K562 (cell line): Measurements from ENCODE around the gene CD9. TPM values are rescaled to one million over a fixed set of nuclear protein-coding genes. Genes with fewer than 3 reads are reported as not detected.

Experiments used
- ATAC-seq: fragments of 200-7000 bp; cut with Tn5 transposase; 3 replicates; pipeline ENCODE4 v1.9.1; 2020; ENCODE audit warnings: moderate library complexity
- BruUV-seq: library from RNA; stranded (reverse); fragments of 400-500 nt; replicated peaks from 2 replicates; lab custom pipeline; 2021; lab: Mats Ljungman, UMichigan
- CTCF ChIA-PET: fragments of 300-600 bp; formaldehyde crosslinking; extraction: SDS; loops from one replicate; lab custom pipeline; 2021; ENCODE audit warnings: low intra/inter-chr PET ratio; lab: Yijun Ruan, JAX
- POLR2A ChIA-PET: fragments of 300-600, 350-650 bp; sonication (Branson Sonifier 250); formaldehyde crosslinking; extraction: SDS; loops from one replicate; lab custom pipeline; 2021; ENCODE audit warnings: antibody characterized with exemption, inconsistent platforms; lab: Yijun Ruan, JAX
- DNase-seq, 4 experiments: peaks; one replicate each; pipeline versions ENCODE4 v3.0.0 to v3.0.0-alpha.2; 2011 to 2018; ENCODE audit warnings: low spot score in 3 of 4, mixed read lengths in 3 of 4; ENCODE audit errors: extremely low read depth in 1 of 4
- FAIRE-seq: peaks from 2 replicates; lab custom pipeline; 2011; peaks lifted over from hg19 to GRCh38; lab: Jason Lieb, UNC
- H2AFZ ChIP-seq: 2 replicates; pipeline ENCODE4 v1.6.0; 2011; ENCODE audit warnings: low read depth, low read length, control low read depth, inconsistent platforms
- H3K27ac ChIP-seq: fragments of 200-600 bp; 3 replicates; pipeline ENCODE4 v1.8.0; 2011; ENCODE audit warnings: low read depth, mild to moderate bottlenecking, control low read depth, inconsistent platforms, low read length, moderate library complexity, mixed read lengths; ENCODE audit errors: extremely low read depth
- H3K27me3 ChIP-seq, 2 experiments: fragments of 300-600 bp in 1 of 2; 2 replicates in 1 of 2; 3 replicates in 1 of 2; pipeline versions ENCODE4 v1.6.0 to v1.8.0; 2011; ENCODE audit warnings: inconsistent platforms in 2 of 2, low read length in 2 of 2, mild to moderate bottlenecking in 1 of 2, mixed read lengths in 1 of 2, moderate library complexity in 1 of 2; ENCODE audit not compliant: control insufficient read depth in 2 of 2, insufficient read depth in 2 of 2
- H3K36me3 ChIP-seq: fragments of 300-600 bp; 3 replicates; pipeline ENCODE4 v1.8.0; 2011; ENCODE audit warnings: mild to moderate bottlenecking, low read length, inconsistent platforms; ENCODE audit not compliant: control insufficient read depth, insufficient read depth
- H3K4me1 ChIP-seq, 2 experiments: fragments of 200-600 bp in 1 of 2; replicated peaks in 1 of 2; 2 replicates in 1 of 2; 3 replicates in 1 of 2; pipeline versions ENCODE4 v1.5.1 to v1.8.0; 2011; ENCODE audit warnings: inconsistent platforms in 2 of 2, low read length in 2 of 2, mild to moderate bottlenecking in 1 of 2, mixed read lengths in 1 of 2, moderate library complexity in 1 of 2; ENCODE audit not compliant: control insufficient read depth in 2 of 2, insufficient read depth in 2 of 2
- H3K4me2 ChIP-seq: 2 replicates; pipeline ENCODE4 v1.6.1; 2011; ENCODE audit warnings: low read length, control low read depth, inconsistent platforms, mixed read lengths; ENCODE audit not compliant: insufficient read depth
- H3K4me3 ChIP-seq: fragments of 200-600 bp; sonication (generic), shearing (Covaris generic); 2 replicates; pipeline ENCODE4 v1.5.1; 2016; ENCODE audit warnings: control low read depth, inconsistent platforms
- H3K79me2 ChIP-seq: fragments of 200-600 bp; 3 replicates; pipeline ENCODE4 v1.8.0; 2011; ENCODE audit warnings: low read length, inconsistent platforms; ENCODE audit not compliant: control insufficient read depth, insufficient read depth
- H3K9ac ChIP-seq, 2 experiments: 2 replicates each; pipeline versions ENCODE4 v1.6.0 to v1.6.1; 2011; ENCODE audit warnings: low read depth in 2 of 2, low read length in 2 of 2, control low read depth in 1 of 2, inconsistent platforms in 1 of 2, mild to moderate bottlenecking in 1 of 2, mixed read lengths in 1 of 2; ENCODE audit not compliant: insufficient read depth in 1 of 2
- H3K9me1 ChIP-seq: one replicate; pipeline ENCODE4 v1.6.0; 2011; ENCODE audit warnings: inconsistent platforms, mild to moderate bottlenecking, low read length, moderate library complexity; ENCODE audit not compliant: control insufficient read depth, insufficient read depth
- H3K9me3 ChIP-seq: replicated peaks from 2 replicates; pipeline ENCODE4 v1.5.1; 2011; ENCODE audit warnings: low read depth, low read length, inconsistent platforms; ENCODE audit not compliant: control insufficient read depth, insufficient read depth
- H4K20me1 ChIP-seq: replicated peaks from 2 replicates; pipeline ENCODE4 v1.6.1; 2011; ENCODE audit warnings: low read length, inconsistent platforms, mixed read lengths; ENCODE audit not compliant: control insufficient read depth, insufficient read depth
- CBFA2T3 ChIP-seq: fragments of 450-650 bp; IDR thresholded peaks from 2 replicates; pipeline ENCODE4 v1.6.1; 2017
- ELF2 ChIP-seq: fragments of 250-450 bp; sonication (Bioruptor Pico); IDR thresholded peaks from 2 replicates; pipeline ENCODE4 v1.5.0; 2021; ENCODE audit warnings: mild to moderate bottlenecking
- EWSR1 ChIP-seq: fragments of 450-650 bp; IDR thresholded peaks from 2 replicates; pipeline ENCODE4 v1.6.1; 2018; ENCODE audit warnings: borderline replicate concordance, mild to moderate bottlenecking, low read depth, moderate library complexity; ENCODE audit not compliant: partially characterized antibody
- FOXK2 ChIP-seq, 2 experiments: fragments of 450-650 bp; IDR thresholded peaks in 1 of 2; conservative IDR thresholded peaks in 1 of 2; 2 replicates each; pipeline ENCODE4 v1.6.1; 2016; ENCODE audit warnings: low read depth in 2 of 2, mild to moderate bottlenecking in 1 of 2
- FUS ChIP-seq: fragments of 200-400 bp; formaldehyde crosslinking; optimal IDR thresholded peaks from 2 replicates; pipeline ENCODE3; 2017; ENCODE audit warnings: low read depth, low read length
- GATA2 ChIP-seq: sonication (generic); formaldehyde crosslinking; IDR thresholded peaks from 2 replicates; pipeline ENCODE4 v1.4.0; 2020; ENCODE audit warnings: mild to moderate bottlenecking, missing genetic modification reagents
- MTA2 ChIP-seq: fragments of 450-650 bp; IDR thresholded peaks from 2 replicates; pipeline ENCODE4 v1.6.1; 2016; ENCODE audit warnings: low read depth
- PURB ChIP-seq: sonication (generic); formaldehyde crosslinking; IDR thresholded peaks from 2 replicates; pipeline ENCODE4 v1.9.0; 2021; ENCODE audit warnings: low read depth, mild to moderate bottlenecking, missing genetic modification reagents
- RHOXF2B ChIP-seq: fragments of 250-450 bp; sonication (Bioruptor Pico); conservative IDR thresholded peaks from 2 replicates; pipeline ENCODE4 v1.5.1; 2021
- TEAD4 ChIP-seq, 2 experiments: sonication (generic) in 1 of 2; formaldehyde crosslinking in 1 of 2; IDR thresholded peaks; 2 replicates each; pipeline versions ENCODE4 v1.6.1 to v1.8.0; 2012 to 2022; ENCODE audit warnings: borderline replicate concordance in 1 of 2, inconsistent platforms in 1 of 2, low read length in 1 of 2, mild to moderate bottlenecking in 1 of 2, missing genetic modification reagents in 1 of 2
- U2AF1 ChIP-seq: fragments of 200-400 bp; formaldehyde crosslinking; optimal IDR thresholded peaks from 2 replicates; pipeline ENCODE3; 2017; ENCODE audit warnings: mild to moderate bottlenecking, low read depth, low read length, moderate library complexity
- ZNF584 ChIP-seq: fragments of 200-800 bp; sonication (Bioruptor generic); IDR thresholded peaks from 2 replicates; pipeline ENCODE4 v1.6.1; 2016; ENCODE audit warnings: low read depth, mild to moderate bottlenecking, missing genetic modification characterization, missing compliant biosample characterization
- WGBS: fragments of 100-300 bp; shearing (Covaris generic); methylation state at CpG from one replicate; pipeline ENCODE4 v1.1.6; 2016; ENCODE audit warnings: low coverage, mixed read lengths; ENCODE audit not compliant: insufficient coverage; ENCODE audit errors: missing lambda C conversion rate; 5-methylcytosine and 5-hydroxymethylcytosine counted together
- in situ Hi-C: fragments of 300-500 bp; cut with MboI; formaldehyde crosslinking; loops from 4 replicates; pipeline ENCODE4 v1.15.0; 2018; ENCODE audit warnings: inconsistent platforms, mixed read lengths
- intact Hi-C: fragments of 100-400 bp; cut with micrococcal nuclease; formaldehyde crosslinking; loops from 2 replicates; pipeline ENCODE4 v1.14.2; 2022
- polyA plus RNA-seq, 8 experiments: library from polyadenylated mRNA; depleted of rRNA in 4 of 8; stranded (reverse) in 5 of 8; unstranded in 3 of 8; fragments of >200 nt; fragmentation: Nextera tagmentation in 2 of 8; fragmentation: Illumina TruSeq in 1 of 8; extraction: Ambion mirVana in 2 of 8; extraction: Trizol in 1 of 8; gene quantifications; 2 replicates each; pipeline versions ENCODE4 v1.2.1 to v1.2.3, GENCODE V29; 2011 to 2014; ENCODE audit warnings: inconsistent platforms in 1 of 8, missing spikeins in 1 of 8
- total RNA-seq, 7 experiments: library from RNA; depleted of rRNA in 6 of 7; stranded (reverse); fragments of >200 nt in 6 of 7; fragmentation: Illumina TruSeq in 2 of 7; extraction: Trizol in 2 of 7; gene quantifications; 2 replicates each; pipeline versions ENCODE4 v1.2.1 to v1.2.3, GENCODE V29; 2011 to 2021; ENCODE audit warnings: low replicate concordance in 1 of 7
- TF ChIP-seq, protein P1 (sequence below): conservative IDR thresholded peaks from 2 replicates; pipeline ENCODE4 v1.6.1; 2011; ENCODE audit warnings: low read depth, mild to moderate bottlenecking, low read length; ENCODE audit not compliant: control insufficient read depth
- TF ChIP-seq, protein P2 (sequence below), 2 experiments: IDR thresholded peaks in 1 of 2; conservative IDR thresholded peaks in 1 of 2; 2 replicates each; pipeline ENCODE4 v1.6.1; 2016; ENCODE audit warnings: low read depth in 2 of 2, mild to moderate bottlenecking in 1 of 2, missing compliant biosample characterization in 1 of 2, missing genetic modification characterization in 1 of 2, moderate library complexity in 1 of 2
- TF ChIP-seq, protein P3 (sequence below), 2 experiments: fragments of 450-650 bp in 1 of 2; sonication (generic) in 1 of 2; formaldehyde crosslinking in 1 of 2; IDR thresholded peaks in 1 of 2; conservative IDR thresholded peaks in 1 of 2; 2 replicates each; pipeline versions ENCODE4 v1.6.1 to v1.8.1; 2016 to 2023; ENCODE audit warnings: mild to moderate bottlenecking in 2 of 2, moderate library complexity in 2 of 2, inconsistent platforms in 1 of 2, missing genetic modification reagents in 1 of 2

Gene CD9
- total and polyA plus RNA-seq, 9 of the 15 experiments (the other 6 are each of a cell fraction or from before 2014, with no cell fraction given), result 0.43 to 5.6 (median 0.62) TPM

DNA sequence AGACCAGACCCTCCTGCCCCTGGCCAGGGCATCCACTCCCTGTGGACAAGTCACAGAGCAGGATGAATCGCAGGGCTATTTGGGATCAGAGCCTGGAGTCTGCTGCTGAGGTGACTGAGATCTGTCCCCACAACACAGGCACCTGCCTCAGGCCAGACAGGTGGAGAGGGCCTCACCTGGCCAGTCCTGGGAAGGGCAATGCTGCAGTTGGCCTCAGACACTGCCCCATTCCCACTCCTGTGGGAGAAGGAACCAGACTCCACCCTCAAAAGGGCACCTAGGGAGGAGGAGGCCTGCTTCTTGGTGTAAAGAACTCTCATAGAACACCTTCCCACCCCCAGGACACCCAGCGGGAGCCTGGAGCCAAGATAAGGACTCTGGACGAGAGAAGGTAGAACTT, 62.0 kb downstream of the CD9 start (continued):
- TF ChIP-seq U2AF1 (no peak), ELF2 (CRISPR knock-in tag) (no peak)

DNA sequence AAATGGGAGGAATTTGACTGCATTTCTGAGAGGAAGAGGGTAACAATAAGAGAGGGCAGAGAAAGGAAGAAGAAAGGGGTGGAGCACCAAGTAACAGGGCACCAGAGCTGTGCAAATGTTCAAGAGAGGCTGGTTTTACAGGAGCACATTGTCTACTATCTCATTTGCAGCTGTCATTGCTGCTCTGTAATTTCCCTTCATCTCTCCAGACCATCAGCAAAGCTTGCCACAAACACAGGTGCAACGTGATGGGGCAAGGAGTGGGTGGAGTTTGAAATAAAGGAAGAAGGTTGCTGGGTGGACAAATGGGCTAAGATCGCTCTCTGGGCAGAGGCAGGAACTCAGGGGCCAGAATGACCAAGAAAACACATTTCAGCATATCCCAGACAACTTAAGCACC, 62.4 kb downstream of the CD9 start:
- FAIRE-seq, result no peak
- H2AFZ ChIP-seq, result no peak overlapping the region
- no TSS peak for BruUV-seq
- TF ChIP-seq TEAD4 (IDR thresholded peaks at IDR 0.05; ENCODE audit: low read length), result peak; percentile 76
- no peak for TF ChIP-seq TEAD4 (CRISPR knock-in tag; IDR thresholded peaks at IDR 0.05; ENCODE audit: borderline replicate concordance)
- no peak for TF ChIP-seq EWSR1
- 0 out of 2 replicates have a peak, but pooled peaks have one; percentile 18 for TF ChIP-seq GATA2 (CRISPR knock-in tag)
- TF ChIP-seq MTA2, result 0 out of 2 replicates have a peak, but pooled peaks have one; percentile 10
- TF ChIP-seq, protein P1, sequence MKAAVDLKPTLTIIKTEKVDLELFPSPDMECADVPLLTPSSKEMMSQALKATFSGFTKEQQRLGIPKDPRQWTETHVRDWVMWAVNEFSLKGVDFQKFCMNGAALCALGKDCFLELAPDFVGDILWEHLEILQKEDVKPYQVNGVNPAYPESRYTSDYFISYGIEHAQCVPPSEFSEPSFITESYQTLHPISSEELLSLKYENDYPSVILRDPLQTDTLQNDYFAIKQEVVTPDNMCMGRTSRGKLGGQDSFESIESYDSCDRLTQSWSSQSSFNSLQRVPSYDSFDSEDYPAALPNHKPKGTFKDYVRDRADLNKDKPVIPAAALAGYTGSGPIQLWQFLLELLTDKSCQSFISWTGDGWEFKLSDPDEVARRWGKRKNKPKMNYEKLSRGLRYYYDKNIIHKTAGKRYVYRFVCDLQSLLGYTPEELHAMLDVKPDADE, result no peak
- no peak for TF ChIP-seq FOXK2 (conservative IDR thresholded peaks at IDR 0.05 in 1 of 2, IDR thresholded peaks at IDR 0.05 in 1 of 2; ENCODE audit: low read depth in 2 of 2)
- no peak for TF ChIP-seq PURB
- no peak for TF ChIP-seq RHOXF2B (CRISPR knock-in tag)
- no peak for TF ChIP-seq FUS
- peak; percentile 73 for TF ChIP-seq CBFA2T3
- TF ChIP-seq, protein P2, sequence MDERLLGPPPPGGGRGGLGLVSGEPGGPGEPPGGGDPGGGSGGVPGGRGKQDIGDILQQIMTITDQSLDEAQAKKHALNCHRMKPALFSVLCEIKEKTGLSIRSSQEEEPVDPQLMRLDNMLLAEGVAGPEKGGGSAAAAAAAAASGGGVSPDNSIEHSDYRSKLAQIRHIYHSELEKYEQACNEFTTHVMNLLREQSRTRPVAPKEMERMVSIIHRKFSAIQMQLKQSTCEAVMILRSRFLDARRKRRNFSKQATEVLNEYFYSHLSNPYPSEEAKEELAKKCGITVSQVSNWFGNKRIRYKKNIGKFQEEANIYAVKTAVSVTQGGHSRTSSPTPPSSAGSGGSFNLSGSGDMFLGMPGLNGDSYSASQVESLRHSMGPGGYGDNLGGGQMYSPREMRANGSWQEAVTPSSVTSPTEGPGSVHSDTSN (CRISPR knock-in tag; IDR thresholded peaks at IDR 0.05; ENCODE audit: low read depth), result no peak
- TF ChIP-seq, protein P2 (tag; conservative IDR thresholded peaks at IDR 0.05; ENCODE audit: low read depth), result no peak
- TF ChIP-seq, protein P3, sequence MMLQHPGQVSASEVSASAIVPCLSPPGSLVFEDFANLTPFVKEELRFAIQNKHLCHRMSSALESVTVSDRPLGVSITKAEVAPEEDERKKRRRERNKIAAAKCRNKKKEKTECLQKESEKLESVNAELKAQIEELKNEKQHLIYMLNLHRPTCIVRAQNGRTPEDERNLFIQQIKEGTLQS (IDR thresholded peaks at IDR 0.05), result no peak
- TF ChIP-seq, protein P3 (CRISPR knock-in tag; conservative IDR thresholded peaks at IDR 0.05), result no peak
- TF ChIP-seq ZNF584 (CRISPR knock-in tag), result no peak

More for the DNA sequence above, 62.4 kb downstream of the CD9 start:
- in situ Hi-C loops (no loop called here), intact Hi-C loops (no loop called here)
- no peak overlapping the region for H3K27ac ChIP-seq
- peaks cover 6% of the 10 kb centered on the region; the same call in 1 of the 2 replicates for H4K20me1 ChIP-seq
- H3K4me3 ChIP-seq, result no peak overlapping the region
- H3K4me2 ChIP-seq, result peak overlapping the region; percentile 14; the same call in 1 of the 2 replicates
- ATAC-seq (no peak), DNase-seq (peak in 3 of 4 experiments; percentile 22 to 27 (median 25))
- H3K36me3 ChIP-seq, result no peaks in the 10 kb centered on the region
- H3K79me2 ChIP-seq, result no peaks in the 10 kb centered on the region
- peaks cover 23 to 31% of the 10 kb centered on the region in 2 experiments for H3K4me1 ChIP-seq
- 33% methylated on average over 1 of the region's 2 CpGs for WGBS
- CTCF ChIA-PET, result no interaction called here
- no peaks in the 10 kb centered on the region for H3K9me3 ChIP-seq
- H3K9me1 ChIP-seq, result no peaks in the 10 kb centered on the region
- no peak overlapping the region for H3K9ac ChIP-seq
- no peaks in the 10 kb centered on the region for H3K27me3 ChIP-seq
- POLR2A ChIA-PET, result interaction anchor here (0.5 to 0.8 kb wide), 2 partner anchors 55 to 833 kb away, joined by 3 read pairs; no protein-coding TSS in a partner anchor
